T1000 (cell line): ENCODE data around the gene THSD1.

Experiments
- DNase-seq: peaks from one replicate; lab custom pipeline; 2025; ENCODE audit warnings: mixed read lengths; lab: John Stamatoyannopoulos, UW

THSD1 gene, protein sequence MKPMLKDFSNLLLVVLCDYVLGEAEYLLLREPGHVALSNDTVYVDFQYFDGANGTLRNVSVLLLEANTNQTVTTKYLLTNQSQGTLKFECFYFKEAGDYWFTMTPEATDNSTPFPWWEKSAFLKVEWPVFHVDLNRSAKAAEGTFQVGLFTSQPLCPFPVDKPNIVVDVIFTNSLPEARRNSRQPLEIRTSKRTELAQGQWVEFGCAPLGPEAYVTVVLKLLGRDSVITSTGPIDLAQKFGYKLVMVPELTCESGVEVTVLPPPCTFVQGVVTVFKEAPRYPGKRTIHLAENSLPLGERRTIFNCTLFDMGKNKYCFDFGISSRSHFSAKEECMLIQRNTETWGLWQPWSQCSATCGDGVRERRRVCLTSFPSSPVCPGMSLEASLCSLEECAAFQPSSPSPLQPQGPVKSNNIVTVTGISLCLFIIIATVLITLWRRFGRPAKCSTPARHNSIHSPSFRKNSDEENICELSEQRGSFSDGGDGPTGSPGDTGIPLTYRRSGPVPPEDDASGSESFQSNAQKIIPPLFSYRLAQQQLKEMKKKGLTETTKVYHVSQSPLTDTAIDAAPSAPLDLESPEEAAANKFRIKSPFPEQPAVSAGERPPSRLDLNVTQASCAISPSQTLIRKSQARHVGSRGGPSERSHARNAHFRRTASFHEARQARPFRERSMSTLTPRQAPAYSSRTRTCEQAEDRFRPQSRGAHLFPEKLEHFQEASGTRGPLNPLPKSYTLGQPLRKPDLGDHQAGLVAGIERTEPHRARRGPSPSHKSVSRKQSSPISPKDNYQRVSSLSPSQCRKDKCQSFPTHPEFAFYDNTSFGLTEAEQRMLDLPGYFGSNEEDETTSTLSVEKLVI

DNA sequence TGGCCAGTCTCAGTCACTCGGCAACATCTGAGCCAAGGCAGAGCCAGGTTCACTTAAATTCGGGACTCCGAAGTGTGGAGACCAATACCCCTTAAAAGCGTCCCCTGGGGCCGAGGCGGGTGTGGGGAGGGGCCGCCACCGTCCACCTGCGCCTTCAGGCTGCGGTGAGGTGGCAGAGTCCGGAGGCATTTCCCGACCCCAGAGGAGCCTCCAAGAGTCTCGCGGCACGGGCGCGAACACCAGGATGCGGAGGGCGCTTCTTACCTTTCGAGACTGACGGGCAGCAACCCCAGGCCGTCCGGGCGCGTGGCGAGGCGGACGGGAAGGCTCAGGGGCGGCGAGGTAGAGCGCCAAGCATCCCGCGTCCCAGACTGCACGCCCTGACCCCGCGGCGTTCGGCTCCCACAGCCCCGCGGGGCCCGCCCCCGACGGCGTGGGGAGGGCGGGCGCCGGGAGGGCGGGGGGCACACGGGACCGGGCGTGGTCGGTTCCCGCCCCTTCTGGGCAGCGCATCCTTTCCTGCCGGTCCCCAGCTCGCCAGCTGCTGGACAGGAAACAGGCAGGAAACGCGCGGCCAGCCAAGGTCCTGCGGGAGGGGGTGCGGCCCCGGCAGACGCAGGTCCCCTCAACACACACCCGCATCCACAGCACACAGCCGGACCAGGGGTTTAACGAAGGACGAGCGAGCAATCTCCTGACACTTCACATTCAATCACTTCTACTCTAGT is at the start of gene THSD1:
Gene THSD1, minus strand, starts transcription at position 406 of the 728 bp plus-strand sequence. CDS start 3,572 bp downstream, outside the sequence.
- no peak for DNase-seq

DNA sequence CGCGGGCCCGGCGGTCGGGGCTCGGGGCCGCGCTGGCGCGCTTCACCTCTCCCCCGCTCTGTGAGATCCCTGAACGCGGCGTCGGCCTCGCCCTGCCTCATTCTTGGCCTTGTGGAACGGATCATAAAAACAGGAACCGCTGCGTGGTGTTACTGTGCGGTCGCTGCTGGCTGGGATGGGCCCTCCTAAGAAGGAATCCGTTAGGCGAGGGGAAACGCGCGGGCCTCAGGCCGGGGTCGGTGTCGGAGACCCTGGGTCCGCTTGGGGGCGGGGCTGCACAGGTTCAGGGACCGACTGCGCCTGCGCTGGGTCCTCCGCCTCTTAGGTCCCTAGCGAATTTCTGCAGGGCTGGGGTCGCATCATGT is 49.7 kb upstream of the THSD1 start:
- no peak for DNase-seq

DNA sequence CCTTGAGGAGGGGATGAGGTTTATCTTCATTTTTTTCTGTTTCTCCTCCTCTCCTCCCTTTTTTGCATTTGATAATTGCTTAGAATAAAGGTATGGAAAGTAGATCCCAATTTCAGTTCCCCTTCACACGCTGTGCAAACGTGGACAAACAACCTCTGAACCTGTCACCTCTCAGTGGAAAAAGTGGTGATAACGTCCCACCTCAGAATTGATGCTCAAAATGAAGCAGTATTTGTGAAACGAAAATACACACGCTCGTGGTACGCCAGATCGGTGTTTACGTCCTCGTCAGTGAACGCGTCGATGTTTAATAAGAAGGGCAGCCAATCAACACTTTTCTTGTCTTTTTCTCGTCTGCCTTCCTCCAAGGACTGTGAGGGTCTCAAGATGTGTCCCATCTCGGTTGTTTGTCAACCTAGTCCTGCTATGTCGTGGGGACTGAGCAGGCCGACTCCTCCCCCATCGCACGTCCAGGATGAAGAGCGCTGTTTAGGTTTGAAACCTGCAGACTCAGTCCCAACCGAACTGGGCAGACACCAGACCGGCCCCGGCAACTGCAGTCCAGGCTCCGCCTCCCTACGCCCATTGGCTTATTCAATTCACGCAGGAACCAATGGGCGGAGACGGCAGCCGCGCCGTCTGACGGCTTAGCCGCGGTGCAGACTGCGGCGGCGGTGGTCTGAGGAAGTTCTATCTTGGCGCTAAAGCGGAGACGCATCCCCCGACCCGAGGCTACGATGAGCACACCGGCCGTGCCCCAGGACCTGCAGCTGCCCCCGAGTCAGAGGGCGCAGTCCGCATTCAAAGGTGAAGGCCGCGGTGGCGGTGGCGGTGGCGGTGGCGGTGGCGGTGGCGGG is 49.1 kb upstream of the THSD1 start, which contains the start of gene CKAP2:
Gene CKAP2, plus strand, starts transcription at position 659 of the 857 bp plus-strand sequence. Its CDS starts 79 bp downstream, at position 738.
- peak; percentile 57 for DNase-seq

- no peak for DNase-seq
These were observed 48.5 kb upstream of the THSD1 start for GRCh38 chr13:52454459-52454819.

DNA sequence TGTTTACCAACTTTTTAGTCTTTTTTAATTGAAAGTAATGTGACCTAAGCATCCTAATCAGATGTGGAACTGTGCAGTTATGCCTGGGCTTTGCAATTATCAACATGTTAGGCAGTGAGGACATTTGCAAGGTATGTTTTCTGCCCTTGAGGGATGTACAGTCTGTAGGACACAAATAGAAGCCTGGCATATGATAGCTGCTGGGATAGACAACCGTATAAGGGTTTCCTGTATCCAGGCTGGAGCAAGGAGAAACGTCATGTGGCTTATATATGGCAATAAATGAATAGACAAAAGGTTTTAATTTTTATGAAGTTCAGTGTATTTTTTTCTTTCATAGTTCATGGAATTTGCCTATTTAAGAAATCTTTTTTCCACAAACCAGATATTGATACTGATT is 46.5 kb upstream of the THSD1 start:
- no peak for DNase-seq

GRCh38 chr13:52451135-52451804 is 45.3 kb upstream of the THSD1 start:
- no peak for DNase-seq

GRCh38 chr13:52450793-52451116 is 44.8 kb upstream of the THSD1 start:
- no peak for DNase-seq

GRCh38 chr13:52450012-52450792 is 44.2 kb upstream of the THSD1 start, which contains the start of gene VPS36:
TSS of gene VPS36 (minus strand) at chr13:52450634. CDS start at chr13:52450594, 40 bp downstream.
- DNase-seq = peak; percentile 65

DNA sequence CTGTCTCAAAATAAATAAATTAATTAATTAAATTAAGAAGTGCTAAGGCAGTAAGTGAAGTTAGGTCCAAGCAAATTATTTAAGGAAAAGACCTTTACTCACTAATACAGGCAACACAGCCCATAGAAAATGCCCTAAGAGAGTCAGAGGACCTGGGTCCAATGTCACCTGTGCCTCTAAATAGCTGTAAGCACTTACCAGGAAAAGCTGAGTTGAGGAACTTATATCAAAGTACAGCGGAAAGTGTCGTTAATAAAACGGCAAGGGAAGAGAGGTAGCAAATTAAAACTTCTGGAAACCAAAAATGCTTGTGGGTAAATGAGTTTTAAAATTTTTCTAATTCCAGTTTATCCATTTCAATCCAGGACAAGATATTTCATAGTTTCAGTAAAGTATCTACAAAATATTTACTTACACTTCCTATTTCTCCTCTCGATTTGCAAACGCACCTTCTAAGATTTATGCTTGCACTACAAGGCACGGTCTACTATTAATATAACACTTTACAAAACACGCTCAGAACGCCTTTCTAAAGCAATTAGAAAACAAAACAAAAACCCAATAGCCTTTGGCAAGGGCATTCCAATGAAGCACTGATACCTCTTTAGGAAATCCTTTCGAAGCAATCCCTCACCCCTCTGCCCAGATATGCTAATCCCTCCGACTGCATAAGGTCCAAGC is 43.5 kb upstream of the THSD1 start:
- DNase-seq = no peak

DNA sequence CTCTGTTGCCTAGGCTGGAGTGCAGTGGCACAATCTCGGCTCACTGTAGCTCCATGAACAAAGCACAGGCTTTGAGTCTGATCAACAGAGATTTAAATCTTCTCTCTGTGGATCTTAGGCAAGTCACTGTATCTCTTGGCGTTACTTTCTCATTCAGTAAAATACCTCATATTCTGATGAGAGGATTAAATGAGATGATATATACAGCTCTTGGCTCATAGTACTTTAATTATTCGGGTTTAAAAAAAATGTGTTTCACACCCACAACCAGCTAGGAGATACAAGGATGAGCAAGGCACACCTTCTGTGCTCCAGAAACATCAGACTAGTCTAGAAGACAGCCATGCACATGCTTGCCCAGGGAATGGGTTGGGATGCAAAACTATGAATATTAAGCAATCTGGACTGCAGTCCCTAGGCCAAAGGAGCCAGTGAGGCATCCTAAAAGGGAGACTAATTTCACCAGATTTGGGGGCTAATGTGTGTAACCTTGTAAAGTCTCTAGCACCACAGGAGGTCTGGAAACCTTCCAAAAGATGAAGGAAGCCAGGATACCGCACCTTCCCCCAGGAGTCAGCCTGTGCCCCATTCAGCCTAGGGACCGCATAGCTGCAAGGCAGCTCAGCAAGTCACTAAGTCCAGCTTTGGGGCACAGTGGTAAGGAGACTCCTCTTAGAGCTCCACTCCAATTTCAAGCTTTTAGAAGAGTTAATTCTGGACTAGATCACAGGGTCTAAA is 42.0 kb upstream of the THSD1 start:
- no peak for DNase-seq

GRCh38 chr13:52447354-52447753 is 41.4 kb upstream of the THSD1 start:
- DNase-seq = no peak

DNA sequence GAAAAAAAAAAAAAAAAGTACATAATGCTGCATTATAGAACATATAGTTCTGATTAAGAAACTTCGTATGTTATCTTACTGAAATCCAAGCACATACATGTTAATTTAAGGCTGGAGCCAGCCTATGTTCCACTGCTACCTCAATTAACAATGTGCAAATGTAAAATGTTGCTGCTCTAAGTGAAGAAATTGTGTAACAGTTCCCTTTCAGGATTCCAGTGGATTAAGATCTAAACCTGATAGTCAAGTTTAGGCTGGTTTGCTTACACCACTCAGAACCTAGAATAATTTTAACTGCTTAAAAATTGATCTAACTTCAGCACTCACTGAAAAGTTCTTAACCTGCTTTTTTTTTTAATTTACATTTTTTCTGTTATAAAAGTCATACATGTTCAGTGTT is 40.3 kb upstream of the THSD1 start:
- DNase-seq = no peak

DNA sequence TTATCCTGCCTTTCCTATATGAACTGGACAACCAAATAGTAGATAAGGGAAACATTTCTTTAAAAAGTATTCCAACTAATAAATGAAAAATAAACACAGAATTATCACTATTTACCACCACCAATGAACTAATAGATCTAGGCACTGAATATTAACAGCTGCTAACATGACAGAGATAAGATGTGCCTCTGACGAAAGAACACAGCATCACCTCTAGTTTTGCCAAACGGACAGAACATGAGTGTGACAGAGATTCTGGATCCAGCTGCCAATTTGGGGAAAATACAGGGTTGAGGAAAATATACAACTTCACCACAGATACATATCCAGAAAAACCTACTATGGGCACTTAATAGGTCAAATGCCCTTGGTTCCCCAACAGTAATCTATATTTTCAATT is 26.5 kb upstream of the THSD1 start:
- DNase-seq = no peak

DNA sequence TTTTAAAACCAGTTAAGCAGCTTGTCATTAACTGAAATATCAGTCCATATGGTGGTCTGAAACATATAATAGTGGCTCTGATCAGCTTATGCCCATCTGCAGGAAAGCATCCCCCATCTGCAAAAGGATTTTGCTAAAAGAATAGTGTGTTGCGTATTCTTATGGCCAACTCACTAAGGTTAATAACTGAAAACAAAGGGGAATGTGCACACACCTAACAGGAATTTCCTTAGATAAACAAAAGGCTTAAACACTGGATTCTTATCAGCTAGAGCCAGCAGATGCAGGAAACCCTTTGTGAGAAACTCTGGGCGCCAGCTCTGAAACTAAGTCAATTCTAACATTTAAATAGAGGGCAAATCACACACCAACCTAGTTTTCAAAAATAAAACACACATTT is 22.3 kb upstream of the THSD1 start:
- no peak for DNase-seq

DNA sequence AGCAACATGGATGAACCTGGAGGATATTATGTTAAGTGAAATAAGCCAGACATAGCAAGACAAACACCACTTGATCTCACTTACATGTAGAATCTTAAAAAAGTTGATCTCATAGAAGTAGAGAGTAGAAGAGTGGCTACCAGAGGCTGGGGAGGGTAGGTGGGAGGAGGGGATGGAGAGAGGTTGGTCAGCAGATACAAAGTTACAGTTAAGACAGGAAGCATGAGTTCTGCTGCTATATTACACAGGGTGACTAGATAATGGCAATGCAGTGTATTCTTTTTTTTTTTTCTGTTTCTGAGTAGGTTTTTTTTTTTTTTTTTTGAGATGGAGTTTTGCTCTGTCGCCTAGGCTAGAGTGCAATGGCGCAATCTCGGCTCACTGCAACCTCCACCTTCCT is 15.2 kb upstream of the THSD1 start:
- DNase-seq = no peak

- no peak for DNase-seq
These were observed 13.1 kb upstream of the THSD1 start for GRCh38 chr13:52419080-52419479.

GRCh38 chr13:52414963-52415362 is 9.0 kb upstream of the THSD1 start:
- no peak for DNase-seq

DNA sequence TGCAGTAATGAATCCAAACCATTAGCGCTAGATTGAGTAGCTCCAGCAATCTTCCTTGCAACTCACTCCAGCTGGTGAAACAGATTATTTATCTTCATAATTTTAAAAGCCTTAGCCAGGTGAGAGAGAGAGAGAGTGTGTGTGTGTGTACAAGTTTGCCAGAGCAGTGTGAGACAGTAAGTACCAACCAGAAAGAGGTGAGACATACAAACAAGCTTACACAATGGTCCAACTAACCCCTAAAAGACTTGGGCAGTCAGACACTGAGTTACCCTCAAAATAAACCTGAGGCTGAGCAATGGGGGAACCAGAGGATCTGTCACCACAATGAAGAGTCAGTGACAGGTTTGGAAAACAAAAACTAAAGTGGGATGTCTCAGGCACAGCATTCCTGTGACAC is 8.1 kb upstream of the THSD1 start:
- DNase-seq = no peak

DNA sequence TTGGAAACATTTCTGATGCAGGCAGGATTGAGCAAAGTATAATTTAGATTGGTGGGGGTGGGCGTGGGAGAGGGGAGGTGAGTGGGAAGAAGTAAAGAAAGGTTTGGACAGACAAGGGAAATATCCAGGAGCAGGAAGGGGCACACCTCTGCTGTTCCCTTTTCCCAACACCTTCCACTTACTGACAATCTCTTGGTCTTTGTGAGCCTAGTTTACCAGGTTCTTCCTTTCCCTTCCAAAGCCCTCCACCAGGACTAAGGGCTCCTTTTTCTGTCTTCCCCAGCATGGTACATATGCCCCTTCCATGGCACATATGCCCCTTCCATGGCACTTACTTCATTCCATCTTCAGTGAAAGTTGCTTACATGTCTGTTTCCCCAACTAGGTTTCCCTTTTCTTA is 6.2 kb upstream of the THSD1 start:
- DNase-seq = no peak
